A549 treated with CORT108297 at 1 μM for 4 hours (cell line): ENCODE results near the gene TSR3. TPM values are rescaled to one million over a fixed set of nuclear protein-coding genes. Genes with fewer than 3 reads are reported as not detected.

Experiments used
- total RNA-seq: library from RNA; stranded (reverse); fragments of 200-300 nt; extraction: Qiagen RNA extraction; gene quantifications from 5 replicates; pipeline ENCODE4 v1.2.3, GENCODE V29; 2022

TSR3 gene
- total RNA-seq: 54.7 to 102 TPM (median 97.7 TPM) in 5 replicates

GRCh38 chr16:1351582-1352362, at the start of gene TSR3, which contains the start of gene GNPTG:
TSR3 (minus strand) TSS chr16:1351878; CDS start chr16:1351804, 74 bp downstream.
GNPTG (plus strand) TSS chr16:1351931; CDS start chr16:1351966, 35 bp downstream.

GRCh38 chr16:1333149-1333812, 18.4 kb downstream of the TSR3 start, which contains the start of gene BAIAP3:
BAIAP3 (plus strand) TSS chr16:1333645; CDS start chr16:1338550, 4,905 bp downstream.

GRCh38 chr16:1308977-1309885, 42.4 kb downstream of the TSR3 start, which contains the start of gene UBE2I:
UBE2I (plus strand) TSS chr16:1309636; CDS start chr16:1314031, 4,395 bp downstream.

Other genes with a start within 250 kb of the TSR3 start
- gene CACNA1H, start 198.8 kb downstream of the TSR3 start, total RNA-seq: 8.9 to 14.7 TPM (median 13.9 TPM) in 5 replicates
- gene TPSG1, start 126.6 kb downstream of the TSR3 start, total RNA-seq: 0.08 to 0.24 TPM (median 0.13 TPM) in 3 of 5 replicates, not detected in the others
- 0.09 to 0.15 TPM (median 0.12 TPM) in 3 of 5 replicates, not detected in the others for gene TPSB2, start 121.7 kb downstream of the TSR3 start, total RNA-seq
- 0.13 TPM in 1 of 5 replicates, not detected in the others for gene TPSAB1, start 111.2 kb downstream of the TSR3 start, total RNA-seq
- not detected in 5 replicates for gene TPSD1, start 95.8 kb downstream of the TSR3 start, total RNA-seq
- gene UBE2I, start 42.2 kb downstream of the TSR3 start, total RNA-seq: 156 to 190 TPM (median 161 TPM) in 5 replicates
- 0.38 to 1.3 TPM (median 1.0 TPM) in 5 replicates for gene BAIAP3, start 18.2 kb downstream of the TSR3 start, total RNA-seq
- 27.0 to 40.3 TPM (median 36.2 TPM) in 5 replicates for gene GNPTG, start 53 bp upstream of the TSR3 start, total RNA-seq
- gene UNKL, start 62.8 kb upstream of the TSR3 start, total RNA-seq: 25.1 to 45.3 TPM (median 44.6 TPM) in 5 replicates
- 33.3 to 40.0 TPM (median 37.9 TPM) in 5 replicates for gene UQCC4, start 68.9 kb upstream of the TSR3 start, total RNA-seq
- gene PERCC1, start 79.2 kb upstream of the TSR3 start, total RNA-seq: not detected in 5 replicates
- gene CCDC154, start 92.7 kb upstream of the TSR3 start, total RNA-seq: 0.11 to 0.51 TPM (median 0.46 TPM) in 4 of 5 replicates, not detected in the other
- 53.9 to 85.2 TPM (median 80.1 TPM) in 5 replicates for gene CLCN7, start 123.2 kb upstream of the TSR3 start, total RNA-seq
- gene PTX4, start 137.1 kb upstream of the TSR3 start, total RNA-seq: not detected in 5 replicates
- 23.9 to 48.2 TPM (median 45.1 TPM) in 5 replicates for gene TELO2, start 141.5 kb upstream of the TSR3 start, total RNA-seq
- not detected in 5 replicates for gene TMEM204, start 181.8 kb upstream of the TSR3 start, total RNA-seq